GM12878 (cell line): ENCODE results near the gene C1QTNF9. TPM values are rescaled to one million over a fixed set of nuclear protein-coding genes. Genes with fewer than 3 reads are reported as not detected.
A peak's percentile ranks its signal among the peaks of the same experiment; 100 is the strongest.

Experiments used
- BCL3 ChIP-seq: IDR thresholded peaks from 2 replicates; pipeline ENCODE4 v1.6.1; 2011; ENCODE audit warnings: borderline replicate concordance, low read depth, mild to moderate bottlenecking, moderate library complexity, low read length; ENCODE audit not compliant: insufficient read depth, poor library complexity, severe bottlenecking
- CBFB ChIP-seq: IDR thresholded peaks from 2 replicates; pipeline ENCODE4 v1.6.1; 2016; ENCODE audit warnings: antibody characterized with exemption, low read depth
- CBX5 ChIP-seq: sonication (generic); IDR thresholded peaks from 2 replicates; pipeline ENCODE4 v1.6.1; 2016; ENCODE audit warnings: low read depth, moderate library complexity, mild to moderate bottlenecking, inconsistent platforms
- CHD1 ChIP-seq: IDR thresholded peaks from 2 replicates; pipeline ENCODE4 v1.6.1; 2012; ENCODE audit warnings: low read depth, low read length, improper control_type of control experiment
- EED ChIP-seq: sonication (generic); IDR thresholded peaks from 2 replicates; pipeline ENCODE4 v1.6.1; 2016; ENCODE audit warnings: antibody characterized with exemption, low read depth
- ESRRA ChIP-seq: IDR thresholded peaks from 2 replicates; pipeline ENCODE4 v1.6.1; 2012; ENCODE audit warnings: mild to moderate bottlenecking, low read length, improper control_type of control experiment
- GATAD2B ChIP-seq: fragments of 450-650 bp; conservative IDR thresholded peaks from 2 replicates; pipeline ENCODE4 v1.6.1; 2017; ENCODE audit warnings: low read depth, mild to moderate bottlenecking, moderate library complexity
- IKZF1 ChIP-seq: fragments of 450-650 bp; conservative IDR thresholded peaks from 2 replicates; pipeline ENCODE4 v1.6.1; 2017; ENCODE audit warnings: antibody characterized with exemption, mild to moderate bottlenecking
- IRF4 ChIP-seq: IDR thresholded peaks from 2 replicates; pipeline ENCODE4 v1.6.1; 2011; ENCODE audit warnings: low read depth, low read length
- MEF2A ChIP-seq: IDR thresholded peaks from 2 replicates; pipeline ENCODE4 v1.6.1; 2011; ENCODE audit warnings: low read depth, mild to moderate bottlenecking, low read length, moderate library complexity; ENCODE audit not compliant: insufficient read depth
- MTA2 ChIP-seq: fragments of 450-650 bp; IDR thresholded peaks from 2 replicates; pipeline ENCODE4 v1.6.1; 2016; ENCODE audit warnings: low read depth, mild to moderate bottlenecking, moderate library complexity
- MXI1 ChIP-seq: fragments of 150-350 bp; IDR thresholded peaks from 2 replicates; pipeline ENCODE4 v1.6.1; 2011; ENCODE audit warnings: low read depth, mild to moderate bottlenecking, inconsistent platforms, low read length, improper control_type of control experiment
- MYB ChIP-seq: fragments of 150-350 bp; IDR thresholded peaks from 2 replicates; pipeline ENCODE4 v1.6.1; 2014; ENCODE audit warnings: mild to moderate bottlenecking, low read depth, low read length, borderline replicate concordance
- MYC ChIP-seq: IDR thresholded peaks from 2 replicates; pipeline ENCODE4 v1.6.1; 2011; ENCODE audit warnings: mild to moderate bottlenecking, low read length, moderate library complexity, inconsistent platforms; ENCODE audit not compliant: insufficient read depth, insufficient replicate concordance, insufficient read length, severe bottlenecking
- PKNOX1 ChIP-seq: fragments of 450-650 bp; IDR thresholded peaks from 2 replicates; pipeline ENCODE4 v1.6.1; 2016; ENCODE audit warnings: mild to moderate bottlenecking
- PML ChIP-seq: IDR thresholded peaks from 2 replicates; pipeline ENCODE4 v1.6.1; 2012; ENCODE audit warnings: low read length, inconsistent platforms
- POLR2A ChIP-seq: IDR thresholded peaks from 2 replicates; pipeline ENCODE4 v1.6.1; 2011; ENCODE audit warnings: low read depth, mild to moderate bottlenecking, low read length
- RELA ChIP-seq: fragments of 450-650 bp; IDR thresholded peaks from 2 replicates; pipeline ENCODE4 v1.8.0; 2014; ENCODE audit warnings: borderline replicate concordance; ENCODE audit not compliant: partially characterized antibody
- SIX5 ChIP-seq: IDR thresholded peaks from 2 replicates; pipeline ENCODE4 v1.6.1; 2011; ENCODE audit warnings: mild to moderate bottlenecking, low read depth, low read length, moderate library complexity; ENCODE audit not compliant: severe bottlenecking
- SMAD1 ChIP-seq: fragments of 450-650 bp; IDR thresholded peaks from 2 replicates; pipeline ENCODE4 v1.6.1; 2018; ENCODE audit warnings: mild to moderate bottlenecking, low read depth; ENCODE audit not compliant: partially characterized antibody
- STAT1 ChIP-seq: fragments of 450-650 bp; conservative IDR thresholded peaks from 2 replicates; pipeline ENCODE4 v1.6.1; 2014; ENCODE audit warnings: antibody characterized with exemption, mild to moderate bottlenecking
- SUPT20H ChIP-seq: IDR thresholded peaks from 2 replicates; pipeline ENCODE4 v1.6.1; 2011; ENCODE audit warnings: low read depth, mild to moderate bottlenecking, low read length, moderate library complexity, borderline replicate concordance; ENCODE audit not compliant: control insufficient read depth
- ZBED1 ChIP-seq: IDR thresholded peaks from 2 replicates; pipeline ENCODE4 v1.6.1; 2016; ENCODE audit warnings: borderline replicate concordance
- polyA plus RNA-seq, 11 experiments: library from polyadenylated mRNA; depleted of rRNA in 4 of 11; unstranded in 6 of 11; stranded (reverse) in 5 of 11; fragments of >200 nt; fragmentation: Nextera tagmentation in 4 of 11; fragmentation: Illumina TruSeq in 1 of 11; extraction: Ambion mirVana in 4 of 11; extraction: Trizol in 1 of 11; gene quantifications; 1 replicate in 1 of 11; 2 replicates in 10 of 11; pipeline versions ENCODE4 v1.2.1 to v1.2.3, GENCODE V29; 2011 to 2016; ENCODE audit warnings: inconsistent platforms in 2 of 11, missing spikeins in 2 of 11, low read depth in 1 of 11
- total RNA-seq, 4 experiments: library from RNA; depleted of rRNA in 3 of 4; stranded (reverse); fragments of >200 nt in 3 of 4; fragmentation: Illumina TruSeq in 1 of 4; extraction: Trizol in 1 of 4; gene quantifications; 2 replicates each; pipeline versions ENCODE4 v1.2.1 to v1.2.3, GENCODE V29; 2013 to 2021
- TF ChIP-seq, protein P1 (sequence below): fragments of 450-650 bp; IDR thresholded peaks from 2 replicates; pipeline ENCODE4 v1.6.1; 2017; ENCODE audit warnings: mild to moderate bottlenecking, low read depth, inconsistent platforms; ENCODE audit not compliant: poor library complexity, severe bottlenecking
- TF ChIP-seq, protein P2 (sequence below): fragments of 450-650 bp; conservative IDR thresholded peaks from 2 replicates; pipeline ENCODE4 v1.6.1; 2017; ENCODE audit warnings: mild to moderate bottlenecking, moderate library complexity

C1QTNF9 gene
- total and polyA plus RNA-seq, 10 of the 15 experiments (the other 5 are each of a cell fraction or from before 2014, with no cell fraction given): not detected

DNA sequence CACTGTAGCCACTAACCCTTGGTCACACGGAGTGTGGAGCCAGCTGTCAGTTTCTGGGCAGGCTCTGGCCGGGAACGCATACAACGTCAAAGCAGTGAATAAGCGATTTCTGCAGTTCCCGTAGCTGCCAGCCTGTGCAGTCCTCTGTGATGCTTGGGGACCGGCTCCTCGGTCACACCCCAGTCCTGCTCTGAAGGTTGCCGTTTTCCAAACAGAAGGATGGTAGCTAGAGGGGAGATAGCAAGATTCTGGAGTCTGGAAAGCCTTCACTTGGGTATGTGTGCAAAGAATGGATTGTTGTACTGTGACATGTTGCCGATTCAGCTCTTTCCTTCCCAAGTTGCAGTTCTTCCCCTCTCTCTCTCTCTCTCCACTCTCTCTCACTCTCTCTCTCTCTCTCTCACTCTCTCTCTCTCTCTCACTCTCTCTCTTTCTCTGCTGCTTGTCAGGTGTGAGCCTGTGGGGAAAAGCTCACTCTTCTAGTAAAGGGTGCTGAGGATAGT is 38.7 kb upstream of the C1QTNF9 start (continued):
- peak; percentile 23; the same call in 1 of the 2 replicates for TF ChIP-seq PKNOX1
- TF ChIP-seq SUPT20H: no peak
- TF ChIP-seq MYB: no peak
- no peak for TF ChIP-seq BCL3
- peak; percentile 58 for TF ChIP-seq SMAD1
- peak; percentile 39; the same call in 1 of the 2 replicates for TF ChIP-seq CBFB
- TF ChIP-seq CHD1: no peak
- TF ChIP-seq STAT1: no peak
- peak; percentile 84 for TF ChIP-seq EED
- TF ChIP-seq, protein P1, sequence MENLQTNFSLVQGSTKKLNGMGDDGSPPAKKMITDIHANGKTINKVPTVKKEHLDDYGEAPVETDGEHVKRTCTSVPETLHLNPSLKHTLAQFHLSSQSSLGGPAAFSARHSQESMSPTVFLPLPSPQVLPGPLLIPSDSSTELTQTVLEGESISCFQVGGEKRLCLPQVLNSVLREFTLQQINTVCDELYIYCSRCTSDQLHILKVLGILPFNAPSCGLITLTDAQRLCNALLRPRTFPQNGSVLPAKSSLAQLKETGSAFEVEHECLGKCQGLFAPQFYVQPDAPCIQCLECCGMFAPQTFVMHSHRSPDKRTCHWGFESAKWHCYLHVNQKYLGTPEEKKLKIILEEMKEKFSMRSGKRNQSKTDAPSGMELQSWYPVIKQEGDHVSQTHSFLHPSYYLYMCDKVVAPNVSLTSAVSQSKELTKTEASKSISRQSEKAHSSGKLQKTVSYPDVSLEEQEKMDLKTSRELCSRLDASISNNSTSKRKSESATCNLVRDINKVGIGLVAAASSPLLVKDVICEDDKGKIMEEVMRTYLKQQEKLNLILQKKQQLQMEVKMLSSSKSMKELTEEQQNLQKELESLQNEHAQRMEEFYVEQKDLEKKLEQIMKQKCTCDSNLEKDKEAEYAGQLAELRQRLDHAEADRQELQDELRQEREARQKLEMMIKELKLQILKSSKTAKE: peak; percentile 36
- TF ChIP-seq IRF4: peak; percentile 66; the same call in 1 of the 2 replicates
- no peak for TF ChIP-seq SIX5
- no peak for TF ChIP-seq GATAD2B
- no peak for TF ChIP-seq MYC
- TF ChIP-seq POLR2A: peak; percentile 77
- TF ChIP-seq MXI1: 0 out of 2 replicates have a peak, but pooled peaks have one; percentile 13
- peak; percentile 48; the same call in 1 of the 2 replicates for TF ChIP-seq ZBED1
- no peak for TF ChIP-seq ESRRA
- peak; percentile 28; the same call in 1 of the 2 replicates for TF ChIP-seq PML
- no peak for TF ChIP-seq MEF2A
- 0 out of 2 replicates have a peak, but pooled peaks have one; percentile 60 for TF ChIP-seq CBX5
- TF ChIP-seq RELA: no peak
- TF ChIP-seq, protein P2, sequence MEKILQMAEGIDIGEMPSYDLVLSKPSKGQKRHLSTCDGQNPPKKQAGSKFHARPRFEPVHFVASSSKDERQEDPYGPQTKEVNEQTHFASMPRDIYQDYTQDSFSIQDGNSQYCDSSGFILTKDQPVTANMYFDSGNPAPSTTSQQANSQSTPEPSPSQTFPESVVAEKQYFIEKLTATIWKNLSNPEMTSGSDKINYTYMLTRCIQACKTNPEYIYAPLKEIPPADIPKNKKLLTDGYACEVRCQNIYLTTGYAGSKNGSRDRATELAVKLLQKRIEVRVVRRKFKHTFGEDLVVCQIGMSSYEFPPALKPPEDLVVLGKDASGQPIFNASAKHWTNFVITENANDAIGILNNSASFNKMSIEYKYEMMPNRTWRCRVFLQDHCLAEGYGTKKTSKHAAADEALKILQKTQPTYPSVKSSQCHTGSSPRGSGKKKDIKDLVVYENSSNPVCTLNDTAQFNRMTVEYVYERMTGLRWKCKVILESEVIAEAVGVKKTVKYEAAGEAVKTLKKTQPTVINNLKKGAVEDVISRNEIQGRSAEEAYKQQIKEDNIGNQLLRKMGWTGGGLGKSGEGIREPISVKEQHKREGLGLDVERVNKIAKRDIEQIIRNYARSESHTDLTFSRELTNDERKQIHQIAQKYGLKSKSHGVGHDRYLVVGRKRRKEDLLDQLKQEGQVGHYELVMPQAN: no peak
- peak; percentile 74 for TF ChIP-seq IKZF1
- TF ChIP-seq MTA2: 0 out of 2 replicates have a peak, but pooled peaks have one; percentile 50
